Endothelial cell (in vitro differentiated cells): ENCODE results near the gene PXDN. TPM values are rescaled to one million over a fixed set of nuclear protein-coding genes. Genes with fewer than 3 reads are reported as not detected.

ENCODE experiments used
- DNase-seq: peaks from one replicate; pipeline ENCODE4 v3.0.0; 2021; ENCODE audit warnings: low spot score
- H3K27ac Mint-ChIP-seq: one replicate; pipeline ENCODE4 v1.8.0; 2021; ENCODE audit warnings: mixed read lengths, inconsistent platforms; ENCODE audit not compliant: unreplicated experiment
- H3K27me3 Mint-ChIP-seq: one replicate; pipeline ENCODE4 v1.8.0; 2021; ENCODE audit warnings: mild to moderate bottlenecking, moderate library complexity, mixed read lengths, inconsistent platforms; ENCODE audit not compliant: unreplicated experiment
- H3K36me3 Mint-ChIP-seq: one replicate; pipeline ENCODE4 v1.8.0; 2021; ENCODE audit warnings: mild to moderate bottlenecking, low read depth, mixed read lengths, inconsistent platforms; ENCODE audit not compliant: unreplicated experiment
- H3K4me1 Mint-ChIP-seq: one replicate; pipeline ENCODE4 v1.8.0; 2021; ENCODE audit warnings: mild to moderate bottlenecking, mixed read lengths, inconsistent platforms; ENCODE audit not compliant: unreplicated experiment
- H3K4me3 Mint-ChIP-seq: one replicate; pipeline ENCODE4 v1.8.0; 2021; ENCODE audit warnings: mild to moderate bottlenecking, mixed read lengths, inconsistent platforms; ENCODE audit not compliant: unreplicated experiment
- H3K9me3 Mint-ChIP-seq: one replicate; pipeline ENCODE4 v1.8.0; 2021; ENCODE audit warnings: mixed read lengths, inconsistent platforms; ENCODE audit not compliant: unreplicated experiment
- CTCF ChIP-seq: fragments of 200-600 bp; sonication (generic); IDR thresholded peaks from one replicate; pipeline ENCODE4 v1.5.0; 2021; ENCODE audit warnings: antibody characterized with exemption; ENCODE audit not compliant: unreplicated experiment
- total RNA-seq: library from RNA; stranded (reverse); fragmentation: NEBNext Ultra II Directional; extraction: Animal tissue kit (Norgen Biotek cat#: 25700); gene quantifications from one replicate; pipeline ENCODE4 v1.2.1, GENCODE V29; 2021; ENCODE audit not compliant: unreplicated experiment

Gene PXDN
- total RNA-seq, 1 donor from 2014 or later: 521 TPM

GRCh38 chr2:1690056-1690775 lies 54.1 kb downstream of the PXDN start:
- no peak overlapping the region for H3K4me3 Mint-ChIP-seq
- H3K27me3 Mint-ChIP-seq: peaks cover 10% of the 10 kb centered on the region
- no peak overlapping the region for H3K27ac Mint-ChIP-seq
- peaks cover 43% of the 10 kb centered on the region for H3K4me1 Mint-ChIP-seq
- no peak for TF ChIP-seq CTCF
- no peak for DNase-seq
- H3K36me3 Mint-ChIP-seq: peaks cover 56% of the 10 kb centered on the region
- H3K9me3 Mint-ChIP-seq: no peaks in the 10 kb centered on the region

- Mint-ChIP-seq H3K27me3 (peaks cover 8% of the 10 kb centered on the region), H3K4me3 (peak overlapping the region; percentile 51), H3K4me1 (peaks cover 34% of the 10 kb centered on the region), H3K9me3 (no peaks in the 10 kb centered on the region), H3K36me3 (peaks cover 47% of the 10 kb centered on the region), H3K27ac (no peak overlapping the region)
- no peak for TF ChIP-seq CTCF
- DNase-seq: no peak
Measured at GRCh38 chr2:1688859-1689258, 55.5 kb downstream of the PXDN start.

- H3K4me3 Mint-ChIP-seq: no peak overlapping the region
- TF ChIP-seq CTCF: no peak
- no peak for DNase-seq
- peaks cover 8% of the 10 kb centered on the region for H3K27me3 Mint-ChIP-seq
- H3K27ac Mint-ChIP-seq: no peak overlapping the region
- peaks cover 29% of the 10 kb centered on the region for H3K4me1 Mint-ChIP-seq
- H3K9me3 Mint-ChIP-seq: no peaks in the 10 kb centered on the region
- peaks cover 46% of the 10 kb centered on the region for H3K36me3 Mint-ChIP-seq
Measured at GRCh38 chr2:1688161-1688560, 56.2 kb downstream of the PXDN start.

GRCh38 chr2:1687254-1687653 lies 57.1 kb downstream of the PXDN start:
- Mint-ChIP-seq H3K4me1 (peaks cover 25% of the 10 kb centered on the region), H3K4me3 (no peak overlapping the region), H3K36me3 (peaks cover 40% of the 10 kb centered on the region), H3K27me3 (peaks cover 8% of the 10 kb centered on the region), H3K9me3 (no peaks in the 10 kb centered on the region), H3K27ac (no peak overlapping the region)
- DNase-seq: no peak
- TF ChIP-seq CTCF: no peak

- no peak for DNase-seq
- H3K4me1 Mint-ChIP-seq: peaks cover 25% of the 10 kb centered on the region
- no peaks in the 10 kb centered on the region for H3K9me3 Mint-ChIP-seq
- H3K36me3 Mint-ChIP-seq: peaks cover 41% of the 10 kb centered on the region
- H3K27ac Mint-ChIP-seq: peak overlapping the region; percentile 82
- H3K27me3 Mint-ChIP-seq: peaks cover 10% of the 10 kb centered on the region
- TF ChIP-seq CTCF: no peak
- H3K4me3 Mint-ChIP-seq: peak overlapping the region; percentile 56
Measured at GRCh38 chr2:1686784-1687105, 57.6 kb downstream of the PXDN start.
